HG03520 (cell line): Measurements from ENCODE around the gene BARHL1.

ENCODE experiments used
- ATAC-seq: cut with Tn5 transposase; IDR thresholded peaks from one replicate; pipeline ENCODE4 v1.9.1; 2021; ENCODE audit warnings: mild to moderate bottlenecking, moderate library complexity; ENCODE audit not compliant: unreplicated experiment

Gene BARHL1

DNA sequence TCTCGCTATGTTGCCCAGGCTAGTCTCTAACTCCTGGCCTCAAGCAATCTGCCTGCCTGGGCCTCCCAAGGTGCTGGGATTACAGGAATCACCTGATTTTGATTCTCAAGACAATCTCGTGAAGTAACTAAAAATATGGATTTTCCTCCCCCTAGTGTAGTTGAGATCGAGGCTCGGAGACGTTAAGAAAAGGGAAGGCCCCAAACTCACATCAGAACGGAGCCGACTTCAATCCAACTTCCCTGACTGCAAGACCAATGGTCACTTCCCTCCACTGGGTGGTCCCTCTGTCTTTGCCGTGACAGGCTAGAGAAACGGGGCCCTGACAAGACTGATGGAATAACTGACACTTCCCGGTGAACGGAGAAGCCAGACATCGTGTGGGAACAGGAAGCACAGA is 28.3 kb downstream of the BARHL1 start:
- ATAC-seq: no peak

DNA sequence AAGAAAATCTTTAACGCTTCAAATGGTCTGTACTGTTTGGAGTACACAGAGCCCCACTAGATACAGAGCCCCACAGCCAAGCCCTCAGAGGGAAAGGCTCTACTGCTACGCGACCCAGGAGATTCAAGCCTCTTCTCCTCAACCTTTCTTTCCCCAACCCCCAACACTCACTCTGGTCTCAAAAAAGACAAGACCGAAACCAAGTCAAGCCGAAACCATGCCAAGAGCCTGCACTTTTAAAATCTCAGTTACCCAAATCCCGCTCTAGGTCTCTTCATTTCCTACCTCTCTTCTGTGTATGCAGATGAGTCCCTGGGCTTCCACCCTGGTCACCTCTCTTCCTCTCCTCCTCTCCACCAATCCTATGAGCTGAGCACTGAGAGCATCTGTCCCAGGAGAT is 31.9 kb downstream of the BARHL1 start:
- no peak for ATAC-seq

DNA sequence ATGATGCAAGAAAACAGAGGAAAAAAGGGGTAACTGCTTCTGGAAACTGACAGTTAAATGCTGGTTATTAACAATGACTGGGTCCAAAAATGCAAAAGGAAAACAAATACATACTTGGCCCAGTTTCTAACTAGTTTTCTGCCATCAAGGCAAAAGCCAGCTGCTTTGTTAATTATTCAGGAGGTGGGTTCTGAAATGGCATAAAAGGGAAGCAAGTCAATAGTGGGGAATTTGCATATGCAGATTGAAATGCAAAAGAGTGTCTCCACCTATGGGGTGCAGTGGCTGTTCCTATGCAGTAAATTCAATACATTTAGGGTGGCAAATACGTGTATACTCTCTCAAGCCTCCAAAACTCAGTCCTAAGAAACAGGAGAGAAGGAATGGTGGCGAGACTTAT is 33.4 kb downstream of the BARHL1 start:
- no peak for ATAC-seq

DNA sequence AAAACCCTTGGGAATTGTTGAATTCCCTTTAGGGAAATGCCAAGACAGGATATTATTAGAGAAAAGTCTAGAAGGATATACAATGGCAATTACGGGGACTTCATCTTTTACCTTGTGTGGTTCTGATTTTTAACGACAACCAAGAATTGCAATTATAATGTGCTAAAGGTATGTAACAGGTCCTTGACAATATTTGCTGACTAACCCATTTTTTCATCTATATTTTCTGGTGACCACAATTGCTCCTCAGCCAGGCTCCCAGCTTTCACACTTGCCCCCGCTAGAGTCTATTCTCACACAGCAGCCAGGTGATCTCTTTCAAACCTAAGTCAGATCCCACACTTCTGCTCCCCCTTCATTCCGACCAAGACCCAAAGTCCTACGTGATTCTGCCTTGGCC is 34.3 kb downstream of the BARHL1 start:
- ATAC-seq: no peak

DNA sequence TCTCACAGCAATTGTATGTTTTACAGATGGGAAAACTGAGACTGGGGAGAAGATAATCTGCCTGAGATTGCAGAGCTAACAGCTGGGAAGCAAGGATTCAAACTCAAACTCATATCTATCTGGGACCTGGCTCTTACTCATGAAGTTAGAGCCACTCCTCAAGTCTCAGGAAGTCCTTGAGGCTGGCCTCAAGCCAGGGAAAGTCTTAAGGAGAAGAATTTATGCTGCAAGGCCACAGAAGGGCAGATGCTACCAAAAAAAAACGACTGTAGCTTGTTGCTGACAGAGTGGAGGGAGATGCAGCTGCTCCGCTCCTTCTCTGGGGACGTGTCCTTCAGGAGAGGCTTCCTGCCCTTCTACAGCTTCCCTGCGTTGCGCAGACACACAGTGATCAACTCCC is 39.8 kb downstream of the BARHL1 start:
- no peak for ATAC-seq

DNA sequence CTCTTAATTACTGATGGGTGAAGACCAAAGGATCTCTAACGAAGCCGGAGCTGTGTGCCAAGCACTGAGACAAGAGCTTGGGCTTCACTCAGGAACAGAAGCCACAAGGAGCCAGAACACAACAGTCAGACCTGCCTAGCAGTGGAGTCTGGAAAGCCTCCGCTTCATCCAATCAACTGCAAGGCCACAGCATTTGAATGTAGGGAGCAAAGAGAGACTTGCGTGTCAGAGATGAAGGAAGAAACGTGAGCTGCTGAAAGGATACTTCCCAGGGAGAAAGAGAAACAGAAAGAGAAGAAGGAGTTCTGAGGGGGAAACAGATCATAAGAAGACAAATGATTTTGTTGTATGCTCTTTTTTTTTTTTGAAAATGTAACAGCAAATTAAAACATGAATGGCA is 43.9 kb downstream of the BARHL1 start:
- no peak for ATAC-seq

DNA sequence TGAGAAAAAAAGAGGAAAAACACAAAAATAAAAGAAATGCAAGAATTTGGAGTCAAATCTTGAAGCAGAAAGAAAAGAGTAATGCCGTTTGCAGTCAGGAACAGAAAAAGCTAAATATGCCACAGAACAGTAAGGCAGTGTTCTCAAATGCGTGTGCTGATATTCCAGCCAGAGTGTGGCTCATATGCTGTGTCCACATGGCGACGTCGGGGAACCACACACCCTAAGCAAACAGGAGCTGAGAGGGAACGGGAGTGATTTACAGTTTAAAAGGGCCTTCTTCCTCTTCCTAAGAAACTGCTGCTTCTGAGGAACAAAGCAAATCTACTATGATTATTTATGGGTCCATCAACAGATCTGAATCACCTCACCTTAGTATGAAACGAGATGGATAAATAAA is 44.7 kb downstream of the BARHL1 start:
- ATAC-seq: no peak

DNA sequence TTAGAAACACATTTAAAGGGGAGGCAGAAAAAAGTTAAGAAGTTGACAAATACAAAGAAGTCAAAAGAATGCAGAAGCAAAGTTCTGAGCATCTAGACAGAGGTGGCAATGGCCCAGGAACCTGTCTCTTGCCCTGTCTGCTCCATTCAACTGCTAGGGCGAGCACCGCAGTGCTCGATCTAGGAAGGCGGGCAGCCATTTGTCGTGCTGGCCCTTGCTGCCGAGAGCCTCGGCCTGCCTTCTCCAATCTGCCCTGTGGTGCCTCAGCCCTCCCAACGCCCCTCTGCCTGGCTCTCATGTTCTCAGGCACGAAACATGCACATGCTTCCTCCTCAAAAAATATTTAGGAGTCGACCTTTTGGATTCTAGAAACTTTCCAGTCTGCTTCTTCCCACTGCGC is 45.2 kb downstream of the BARHL1 start:
- ATAC-seq: no peak

DNA sequence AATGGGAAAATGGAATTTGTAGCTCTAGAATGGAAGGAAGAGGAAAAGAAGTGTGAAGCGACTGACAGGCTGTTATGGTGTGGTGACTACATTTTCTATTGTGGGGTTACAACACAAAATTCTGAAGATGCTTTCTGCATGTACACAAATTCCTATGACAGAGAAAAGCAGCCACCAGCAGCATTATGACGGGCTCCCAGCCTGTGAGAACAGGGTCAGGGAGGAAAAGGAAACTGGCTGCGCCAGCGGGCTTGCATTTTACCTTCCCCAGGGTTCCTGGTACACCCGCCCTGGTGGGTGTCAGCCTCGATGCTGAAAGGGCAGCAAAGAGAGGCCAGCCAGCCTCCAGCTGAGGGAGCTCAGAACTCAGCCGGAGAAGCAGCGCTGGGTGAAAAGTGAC is 46.3 kb downstream of the BARHL1 start:
- ATAC-seq: no peak

DNA sequence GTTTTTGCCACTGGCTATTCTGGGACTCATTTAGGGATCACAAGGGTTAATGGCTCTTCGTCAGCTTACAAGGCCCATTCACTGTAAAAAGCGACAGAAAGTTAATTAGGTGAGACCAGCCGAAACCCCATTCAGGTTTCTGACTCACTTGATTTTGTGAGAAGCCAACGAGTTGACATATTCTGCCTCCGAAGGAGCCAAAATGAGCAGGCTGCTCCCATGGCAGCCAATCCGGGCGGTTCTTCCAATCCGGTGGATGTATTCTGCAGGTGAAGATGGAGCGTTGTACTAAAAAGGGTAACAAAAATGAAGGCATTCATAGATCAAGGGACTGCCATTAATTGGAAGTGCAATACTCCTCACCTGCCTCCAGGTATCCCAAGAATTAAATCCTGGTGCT is 47.7 kb downstream of the BARHL1 start:
- ATAC-seq: no peak

DNA sequence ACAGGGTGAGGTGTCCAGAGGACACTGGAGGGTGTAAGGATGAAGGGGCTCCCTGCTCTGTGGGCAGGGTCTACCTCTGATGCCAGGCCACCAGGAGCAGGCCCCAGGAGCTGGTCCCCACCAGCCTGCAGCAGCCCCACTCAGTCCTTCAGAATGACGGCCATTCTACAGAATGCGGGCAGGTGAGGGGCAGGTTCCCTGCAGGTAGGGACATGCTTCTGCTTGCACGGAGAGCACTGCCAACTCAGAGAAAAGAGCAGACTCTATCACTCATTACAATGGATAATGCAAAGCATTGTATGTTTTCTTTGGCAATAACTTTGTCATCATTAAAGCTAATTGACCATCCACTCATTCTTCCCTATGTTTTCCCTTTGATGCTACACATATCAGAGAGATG is 48.4 kb downstream of the BARHL1 start:
- ATAC-seq: no peak

DNA sequence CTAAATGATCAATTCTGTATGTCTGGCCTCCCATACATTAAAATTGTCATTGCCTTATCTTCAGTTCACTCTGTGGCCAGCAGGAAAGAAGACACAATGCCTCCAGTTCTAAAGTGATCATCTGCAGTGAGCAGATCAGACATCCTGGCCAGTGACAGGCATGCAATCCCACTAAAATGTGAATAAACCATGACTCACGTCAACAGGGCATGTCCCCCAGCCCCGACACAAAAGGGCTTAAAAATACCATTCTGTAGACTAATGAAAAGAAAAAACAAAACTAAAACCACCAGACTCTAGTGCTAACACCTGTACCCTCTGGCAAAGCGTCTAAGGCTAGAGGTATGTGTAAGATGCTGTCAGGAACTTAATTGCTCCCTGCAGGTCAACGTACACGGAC is 48.9 kb downstream of the BARHL1 start:
- no peak for ATAC-seq

DNA sequence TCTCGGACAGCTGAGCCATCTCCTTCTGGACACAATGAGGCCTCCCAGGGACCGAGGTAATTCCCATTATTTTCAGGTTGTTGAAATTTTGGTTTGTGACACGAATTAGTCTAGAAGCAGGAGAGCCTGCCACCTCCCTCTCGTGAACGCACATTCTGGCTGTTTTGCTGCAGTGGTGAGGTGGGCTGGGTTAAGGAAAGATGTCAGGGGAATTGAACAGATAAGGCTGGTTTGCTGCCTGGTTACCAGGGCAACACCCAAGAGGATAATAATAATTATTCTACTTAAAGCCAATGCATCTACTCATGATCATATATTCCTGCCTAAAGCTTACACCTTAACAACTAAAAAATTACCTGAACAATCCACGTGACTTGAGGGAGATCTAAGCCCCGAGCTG is 49.3 kb downstream of the BARHL1 start:
- ATAC-seq: no peak

DNA sequence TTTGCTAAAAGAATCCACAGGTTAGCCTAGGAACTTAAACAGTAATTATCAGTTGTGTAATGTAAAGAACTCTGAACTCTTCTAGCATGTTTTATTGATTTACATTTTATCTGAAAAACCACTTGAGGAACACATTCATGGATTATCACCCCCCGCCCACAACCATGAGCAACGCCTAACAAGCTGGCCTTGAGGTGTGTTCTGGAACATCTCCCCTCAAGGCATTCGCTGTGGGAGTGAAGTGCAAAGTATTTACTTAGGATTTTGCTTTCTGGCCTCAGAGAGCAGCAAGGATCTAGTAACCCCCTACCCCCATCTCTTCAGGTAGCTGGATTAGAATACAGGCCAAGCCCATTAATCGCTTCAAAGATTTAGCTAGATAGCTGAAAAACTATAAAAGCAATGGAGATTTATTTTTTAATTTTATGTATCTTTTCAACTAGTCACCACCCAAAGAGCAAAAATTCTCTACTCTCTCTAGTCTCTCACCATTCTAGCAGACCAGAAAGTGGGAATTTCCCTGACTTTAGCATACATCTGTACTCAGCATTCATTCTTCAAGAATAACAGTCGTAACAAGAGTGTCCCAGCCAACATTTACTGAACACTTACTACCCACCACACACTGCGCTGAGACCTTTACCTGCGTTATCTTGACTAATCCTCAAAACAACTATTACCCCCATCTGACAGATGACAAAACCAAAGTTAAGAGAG is 50.2 kb downstream of the BARHL1 start:
- no peak for ATAC-seq

DNA sequence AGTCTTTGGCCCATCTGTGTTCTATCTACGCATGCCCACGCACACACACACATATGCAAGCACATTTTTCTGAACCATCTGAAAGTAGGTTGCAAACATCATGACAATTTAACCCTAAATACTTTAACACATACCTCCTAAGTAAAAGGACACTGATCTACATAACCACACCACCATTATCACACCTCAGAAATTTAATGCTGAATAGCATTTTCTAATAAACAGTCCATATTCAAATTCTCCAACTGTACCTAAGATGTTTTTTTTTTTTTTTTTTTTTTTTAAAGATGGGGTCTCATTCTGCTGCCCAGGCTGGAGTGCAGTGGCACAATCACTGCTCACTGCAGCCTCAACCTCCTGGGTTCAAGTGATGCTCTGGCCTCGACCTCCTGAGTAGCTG is 51.9 kb downstream of the BARHL1 start:
- ATAC-seq: no peak

DNA sequence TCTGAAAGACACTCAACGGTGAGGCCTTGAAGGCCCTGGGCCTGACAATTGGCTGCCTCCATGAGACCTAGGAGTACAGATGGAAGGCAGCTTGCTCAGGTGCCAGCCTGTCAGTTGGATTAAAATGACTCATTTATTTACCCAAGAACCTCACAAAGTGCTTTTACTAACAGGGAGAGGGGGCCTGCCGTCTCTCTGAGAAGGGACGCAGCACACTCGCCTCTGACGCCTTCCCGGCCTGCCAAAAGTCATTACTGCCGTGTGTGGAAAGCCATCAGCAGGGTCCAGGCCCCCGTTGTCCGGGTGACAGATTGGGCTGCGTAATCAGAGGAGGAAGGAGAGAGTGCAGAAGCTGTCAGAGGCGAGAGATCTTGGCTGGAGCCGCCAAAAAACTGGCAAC is 54.9 kb downstream of the BARHL1 start:
- ATAC-seq: no peak

DNA sequence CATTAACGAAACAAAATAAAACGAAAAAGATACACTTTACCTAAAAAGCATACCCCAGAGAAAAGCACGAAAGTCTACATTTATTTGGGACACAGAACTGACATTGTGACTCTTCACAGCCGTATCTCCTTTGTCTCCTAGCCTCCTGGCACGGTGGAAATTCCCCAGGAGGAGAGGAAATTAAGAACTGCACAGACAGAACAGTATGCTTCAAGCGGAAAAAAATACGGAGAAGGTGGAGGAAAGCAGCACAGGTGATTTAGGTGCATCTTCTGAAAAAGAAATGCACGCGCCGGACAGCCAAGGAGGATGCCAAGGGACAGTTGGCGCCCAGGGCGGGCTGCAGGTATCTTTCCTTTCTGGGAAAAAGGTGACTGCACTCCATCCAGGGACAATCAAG is 55.4 kb downstream of the BARHL1 start:
- no peak for ATAC-seq

DNA sequence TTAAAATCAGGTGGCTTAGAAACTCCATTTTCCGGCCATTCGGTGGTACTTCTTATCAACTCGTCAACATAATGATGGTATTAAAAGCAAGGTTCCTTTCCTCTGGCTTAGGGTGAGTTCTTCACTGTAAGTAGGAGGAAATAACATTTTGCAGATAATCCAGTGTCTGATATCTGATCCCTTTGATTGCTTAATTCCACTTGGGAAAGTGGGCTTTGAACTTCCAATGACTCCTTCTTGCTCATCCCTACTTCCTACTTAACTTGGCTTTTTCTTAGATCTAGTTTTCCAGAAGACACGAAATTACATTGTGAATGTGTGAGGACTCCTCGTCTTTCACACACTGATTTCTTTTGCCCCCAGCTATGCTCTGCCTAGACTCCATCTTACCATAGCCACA is 55.8 kb downstream of the BARHL1 start:
- ATAC-seq: no peak

DNA sequence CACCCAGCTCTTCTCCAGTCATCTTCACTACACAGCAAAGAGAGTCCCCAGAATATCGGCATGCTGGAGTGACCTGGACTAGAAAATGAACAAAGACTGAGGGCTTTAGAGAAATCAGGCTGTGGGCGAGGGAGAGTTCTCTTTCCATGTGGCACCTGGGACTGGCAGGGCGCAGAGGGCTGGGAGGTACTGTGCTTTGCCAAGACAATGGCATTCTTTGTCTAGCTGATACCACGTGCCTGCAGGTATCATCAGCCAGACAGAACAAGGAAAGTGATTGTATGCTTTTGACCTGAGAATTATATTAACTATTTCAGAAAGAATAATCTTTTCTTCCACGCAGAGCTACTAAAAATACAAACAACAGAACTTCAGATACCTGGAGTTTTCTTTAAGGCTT is 56.9 kb downstream of the BARHL1 start:
- no peak for ATAC-seq
